Mesodermal cell (in vitro differentiated cells): ENCODE data around the gene ASTN2.

Source experiments
- H3K27ac ChIP-seq: 2 replicates; pipeline ENCODE4 v1.7.0; 2013; ENCODE audit warnings: mild to moderate bottlenecking, low read depth, low read length, moderate library complexity; ENCODE audit not compliant: severe bottlenecking
- H3K36me3 ChIP-seq: 2 replicates; pipeline ENCODE4 v1.7.1; 2013; ENCODE audit warnings: mild to moderate bottlenecking, low read length, moderate library complexity; ENCODE audit not compliant: control insufficient read depth, insufficient read depth
- H3K4me1 ChIP-seq: one replicate; pipeline ENCODE4 v1.7.1; 2013; ENCODE audit warnings: mild to moderate bottlenecking, low read length; ENCODE audit not compliant: insufficient read depth, control insufficient read depth, poor library complexity, severe bottlenecking
- H3K4me3 ChIP-seq: 2 replicates; pipeline ENCODE4 v1.7.0; 2013; ENCODE audit warnings: low read length, control low read depth, mild to moderate bottlenecking; ENCODE audit not compliant: insufficient read depth, poor library complexity, severe bottlenecking; ENCODE audit errors: extremely low read depth
- H3K9me3 ChIP-seq: 2 replicates; pipeline ENCODE4 v1.7.1; 2013; ENCODE audit warnings: mild to moderate bottlenecking, low read length, moderate library complexity; ENCODE audit not compliant: control insufficient read depth
- WGBS, 2 experiments: methylation state at CpG; one replicate each; pipeline ENCODE4 v1.1.5; 2013; ENCODE audit warnings: missing lambda C conversion rate in 2 of 2; ENCODE audit not compliant: insufficient coverage in 2 of 2; 5-methylcytosine and 5-hydroxymethylcytosine counted together

Gene ASTN2

DNA sequence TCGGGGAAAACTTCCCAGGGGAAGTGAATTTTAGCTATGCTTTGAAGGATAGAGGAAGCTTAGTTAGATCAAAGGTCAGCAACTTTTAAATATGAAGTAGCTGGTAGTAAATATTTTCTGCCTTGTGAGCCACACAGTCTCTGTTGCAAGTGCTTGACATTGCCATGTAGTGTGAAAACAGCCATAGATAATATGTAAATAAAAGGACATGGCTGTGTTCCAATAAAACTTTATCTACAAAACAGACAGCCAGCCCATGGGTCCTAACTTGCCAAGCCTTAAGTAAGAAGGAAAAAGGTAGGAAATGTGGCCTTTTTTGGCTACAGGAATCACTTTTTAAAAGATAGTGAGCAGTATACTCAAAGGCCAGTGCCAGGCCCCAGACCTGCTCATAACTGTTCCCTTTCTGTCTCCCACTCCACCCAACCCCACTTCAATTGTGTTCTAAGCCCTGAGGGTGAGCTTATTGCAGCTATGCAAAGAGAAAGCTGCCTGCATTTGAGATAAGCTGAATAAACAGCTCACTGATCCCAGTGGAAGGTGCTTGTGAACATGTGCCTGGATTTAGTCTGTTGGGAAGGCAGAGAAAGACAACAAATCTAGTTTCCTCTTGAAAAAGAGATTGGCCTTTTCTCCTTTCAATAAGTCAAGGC lies 840.7 kb downstream of the ASTN2 start:
- Histone ChIP-seq H3K27ac (peak overlapping the region; percentile 52), H3K36me3 (no peaks in the 10 kb centered on the region), H3K9me3 (no peaks in the 10 kb centered on the region), H3K4me1 (peaks cover 25% of the 10 kb centered on the region), H3K4me3 (no peak overlapping the region)
- WGBS, 2 experiments: 92 to 94% methylated on average over 1 of the region's 1 CpG

DNA sequence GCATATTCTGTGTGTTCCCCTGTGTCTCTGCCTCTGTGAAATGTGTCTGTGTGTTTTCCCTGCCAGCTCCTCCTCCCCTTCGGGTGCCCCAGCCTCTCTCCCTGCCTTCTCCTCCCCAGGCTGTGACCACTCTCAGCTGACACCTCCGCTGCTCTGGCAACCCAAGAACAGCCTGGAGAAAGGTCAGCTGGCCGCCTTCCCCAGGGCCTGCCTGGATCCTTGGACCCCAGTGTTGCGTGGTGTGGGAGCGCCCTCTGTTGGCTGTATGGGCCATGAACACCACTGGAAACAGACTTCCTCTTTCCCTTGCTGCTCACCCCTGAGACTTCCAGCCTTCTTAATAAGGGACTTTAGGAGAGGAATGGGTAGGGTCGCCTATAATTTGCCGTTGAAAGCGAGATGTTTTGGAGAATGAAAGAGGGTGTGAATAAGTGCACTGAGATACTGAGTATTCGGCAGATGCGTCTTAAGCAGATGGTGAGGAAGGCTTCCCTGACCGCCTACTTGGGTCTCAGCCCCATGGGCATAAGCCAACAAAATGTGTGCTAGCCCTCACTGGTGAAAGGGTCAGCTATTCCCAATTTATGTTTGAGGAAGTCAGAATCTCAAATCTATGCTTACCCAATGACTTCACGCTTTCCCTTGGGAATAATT lies 842.6 kb downstream of the ASTN2 start:
- Histone ChIP-seq H3K27ac (no peak overlapping the region), H3K36me3 (no peaks in the 10 kb centered on the region), H3K4me1 (peaks cover 25% of the 10 kb centered on the region), H3K9me3 (no peaks in the 10 kb centered on the region), H3K4me3 (no peak overlapping the region)
- whole genome bisulfite sequencing, 2 experiments: 38 to 57% methylated on average over 6 to 9 of the region's 12 CpGs

DNA sequence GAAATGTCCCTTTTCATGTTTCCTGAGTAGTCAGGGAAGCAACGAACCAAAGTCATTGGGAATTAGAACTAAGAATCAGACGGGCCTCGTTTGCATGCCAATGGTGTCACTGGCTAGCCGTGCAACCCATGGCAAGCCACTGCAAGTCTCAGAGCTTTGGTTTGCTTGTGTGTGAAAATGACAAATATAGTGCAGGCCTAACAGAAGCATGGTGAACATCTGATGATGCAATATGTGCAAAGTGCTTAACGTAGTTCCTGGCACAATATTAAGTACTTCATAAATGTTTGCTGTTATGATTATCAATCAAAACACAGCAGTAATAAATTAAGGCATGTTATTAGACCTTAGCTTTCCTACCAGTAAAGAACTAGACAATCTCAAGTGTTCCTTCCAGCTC lies 845.7 kb downstream of the ASTN2 start:
- H3K9me3 ChIP-seq: no peaks in the 10 kb centered on the region
- H3K4me1 ChIP-seq: peaks cover 18% of the 10 kb centered on the region
- WGBS, 2 experiments: 59 to 62% methylated on average over 4 of the region's 5 CpGs
- no peaks in the 10 kb centered on the region for H3K36me3 ChIP-seq
- no peak overlapping the region for H3K27ac ChIP-seq
- no peak overlapping the region for H3K4me3 ChIP-seq

DNA sequence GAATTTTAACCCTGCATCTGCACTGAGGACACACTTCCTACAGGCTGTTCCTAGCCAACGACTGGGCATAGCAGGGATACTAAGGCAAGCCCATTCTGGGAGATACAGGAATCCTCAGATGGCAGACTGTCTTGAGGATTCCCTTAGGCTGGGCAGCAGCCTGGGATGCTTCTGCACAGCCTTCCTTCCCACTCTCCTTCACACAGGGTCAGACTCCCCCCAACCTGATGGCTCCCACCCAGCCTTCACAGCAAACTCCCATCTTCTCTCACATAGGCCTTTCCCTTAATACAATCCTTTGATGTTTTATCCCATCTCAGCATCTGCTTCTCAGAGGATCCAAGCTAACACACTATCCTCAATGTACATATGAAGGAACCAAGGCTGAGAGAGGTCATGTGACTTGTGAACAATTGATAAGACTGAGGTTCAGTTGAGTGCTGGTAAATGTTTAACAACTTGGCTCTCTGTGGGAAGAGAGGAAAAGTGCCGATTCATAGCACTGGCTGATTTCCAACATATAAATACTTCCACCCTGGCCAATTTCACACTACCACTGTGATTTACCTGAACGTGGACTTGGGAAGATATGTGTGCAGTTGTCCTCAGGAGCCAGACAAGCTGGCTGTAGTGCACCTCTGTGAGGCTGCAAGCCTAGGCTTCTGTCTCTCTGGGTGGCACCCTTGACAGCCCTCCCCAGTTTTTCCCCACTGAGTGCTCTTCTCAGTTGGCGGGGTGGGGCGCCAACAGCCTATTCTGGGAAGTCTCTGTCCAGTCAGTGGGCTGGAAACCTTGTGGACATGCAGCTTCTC lies 848.0 kb downstream of the ASTN2 start:
- H3K9me3 ChIP-seq: no peaks in the 10 kb centered on the region
- 100% methylated on average over 3 of the region's 5 CpGs for WGBS, 2 experiments
- no peak overlapping the region for H3K4me3 ChIP-seq
- peaks cover 6% of the 10 kb centered on the region for H3K4me1 ChIP-seq
- H3K27ac ChIP-seq: no peak overlapping the region
- no peaks in the 10 kb centered on the region for H3K36me3 ChIP-seq

DNA sequence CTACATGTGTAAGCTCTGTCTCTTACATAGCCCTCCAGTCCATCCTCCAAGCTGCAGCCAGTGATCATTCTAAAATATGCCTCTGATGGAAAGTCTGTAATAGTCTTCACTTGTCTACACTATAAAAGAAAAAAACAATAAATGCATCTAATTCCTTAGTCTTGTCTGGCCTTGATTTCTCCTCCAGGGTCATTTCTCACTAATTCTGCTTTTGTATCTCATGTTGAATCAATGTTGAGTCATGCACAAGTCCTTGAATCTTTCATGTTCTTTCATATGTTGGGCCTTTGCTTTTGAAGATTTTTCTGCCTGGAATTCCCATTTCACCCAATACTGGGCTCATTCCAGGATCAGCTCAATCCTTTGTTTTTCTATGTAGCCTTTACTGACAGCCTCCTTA lies 848.9 kb downstream of the ASTN2 start:
- no peaks in the 10 kb centered on the region for H3K36me3 ChIP-seq
- no peaks in the 10 kb centered on the region for H3K4me1 ChIP-seq
- H3K9me3 ChIP-seq: no peaks in the 10 kb centered on the region
- H3K27ac ChIP-seq: no peak overlapping the region
- H3K4me3 ChIP-seq: no peak overlapping the region

DNA sequence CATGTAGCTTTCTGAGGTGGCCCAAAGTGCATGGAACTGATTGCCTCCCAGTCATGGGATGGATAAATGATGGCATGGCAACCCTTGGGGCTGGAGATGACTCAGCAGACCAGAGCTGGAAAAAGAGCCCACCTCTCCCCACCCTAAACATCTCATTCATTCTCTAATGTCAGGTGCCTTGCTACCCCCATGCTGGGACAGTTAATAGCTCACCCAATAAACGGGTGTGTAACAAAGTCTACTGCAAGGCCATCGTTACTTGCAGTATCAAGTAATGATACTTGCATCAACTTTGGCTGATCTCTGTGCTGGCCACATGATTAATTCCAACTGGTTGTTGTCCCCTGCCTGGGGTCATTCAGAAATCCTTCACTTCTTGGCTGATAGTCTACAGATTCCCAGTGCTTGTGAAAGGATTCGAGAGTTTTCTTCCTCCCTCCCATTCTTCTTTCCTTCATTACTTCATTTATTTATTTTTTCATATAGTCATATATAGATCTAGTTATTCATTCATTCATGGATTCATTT lies 850.5 kb downstream of the ASTN2 start:
- no peak overlapping the region for H3K27ac ChIP-seq
- WGBS, 2 experiments: 84 to 91% methylated on average over 2 to 3 of the region's 3 CpGs
- no peak overlapping the region for H3K4me3 ChIP-seq
- no peaks in the 10 kb centered on the region for H3K9me3 ChIP-seq
- no peaks in the 10 kb centered on the region for H3K4me1 ChIP-seq
- no peaks in the 10 kb centered on the region for H3K36me3 ChIP-seq

DNA sequence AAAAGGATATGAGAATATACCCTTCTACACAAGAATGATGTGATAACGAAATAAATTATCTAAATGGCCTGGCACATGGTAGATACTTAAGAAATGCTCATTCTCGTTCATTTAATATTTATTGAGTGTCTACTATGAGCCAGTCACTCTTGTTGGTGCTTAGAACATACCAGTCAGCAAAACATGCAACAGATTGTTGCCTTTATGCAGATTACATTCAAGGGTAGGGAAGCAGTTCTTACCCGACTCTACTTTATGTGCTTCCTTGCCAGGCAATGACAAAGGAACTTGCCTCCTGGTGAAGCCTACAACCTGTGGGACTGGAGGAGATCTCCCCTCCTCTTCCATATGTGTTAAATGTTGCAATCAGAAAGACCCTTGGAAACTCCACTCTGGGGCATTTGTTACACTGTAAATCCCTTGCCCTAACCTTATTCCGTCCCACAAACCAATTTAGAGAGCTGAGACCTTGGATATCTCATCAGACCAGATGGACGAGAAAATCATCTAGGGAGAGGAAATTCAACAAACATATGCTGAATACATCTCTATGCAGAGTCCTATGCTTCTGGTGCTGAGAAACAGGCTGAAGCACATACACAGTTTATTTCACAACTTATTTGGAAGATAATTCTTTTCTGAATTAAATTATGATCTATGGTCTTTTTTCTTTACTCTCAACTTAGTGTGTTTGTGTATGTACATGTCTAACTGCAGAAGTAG lies 855.9 kb downstream of the ASTN2 start:
- Histone ChIP-seq H3K4me3 (no peak overlapping the region), H3K36me3 (no peaks in the 10 kb centered on the region), H3K4me1 (peaks cover 7% of the 10 kb centered on the region), H3K27ac (no peak overlapping the region), H3K9me3 (no peaks in the 10 kb centered on the region)
- 97 to 100% methylated on average over 3 to 5 of the region's 5 CpGs for WGBS, 2 experiments

DNA sequence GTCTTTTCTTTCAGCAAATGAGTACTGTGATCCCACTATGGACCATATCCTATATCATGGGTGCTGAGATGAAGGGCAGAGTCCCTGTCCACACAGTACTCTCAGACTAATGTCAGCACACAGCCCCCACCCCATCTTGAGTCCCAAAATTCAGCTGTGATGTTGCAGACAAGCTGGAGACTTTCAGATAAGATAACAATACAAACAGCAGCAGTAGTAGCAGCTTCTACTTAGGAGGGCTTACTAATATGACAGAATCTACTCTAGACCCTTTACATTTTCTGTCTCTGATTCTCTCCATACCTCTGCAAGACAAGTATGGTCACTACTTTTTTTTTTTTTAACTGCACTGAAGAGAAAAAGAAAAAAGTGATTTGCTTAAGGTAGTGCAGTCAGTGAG lies 856.8 kb downstream of the ASTN2 start:
- Histone ChIP-seq H3K27ac (no peak overlapping the region), H3K36me3 (no peaks in the 10 kb centered on the region), H3K4me3 (no peak overlapping the region), H3K9me3 (no peaks in the 10 kb centered on the region), H3K4me1 (peaks cover 7% of the 10 kb centered on the region)

DNA sequence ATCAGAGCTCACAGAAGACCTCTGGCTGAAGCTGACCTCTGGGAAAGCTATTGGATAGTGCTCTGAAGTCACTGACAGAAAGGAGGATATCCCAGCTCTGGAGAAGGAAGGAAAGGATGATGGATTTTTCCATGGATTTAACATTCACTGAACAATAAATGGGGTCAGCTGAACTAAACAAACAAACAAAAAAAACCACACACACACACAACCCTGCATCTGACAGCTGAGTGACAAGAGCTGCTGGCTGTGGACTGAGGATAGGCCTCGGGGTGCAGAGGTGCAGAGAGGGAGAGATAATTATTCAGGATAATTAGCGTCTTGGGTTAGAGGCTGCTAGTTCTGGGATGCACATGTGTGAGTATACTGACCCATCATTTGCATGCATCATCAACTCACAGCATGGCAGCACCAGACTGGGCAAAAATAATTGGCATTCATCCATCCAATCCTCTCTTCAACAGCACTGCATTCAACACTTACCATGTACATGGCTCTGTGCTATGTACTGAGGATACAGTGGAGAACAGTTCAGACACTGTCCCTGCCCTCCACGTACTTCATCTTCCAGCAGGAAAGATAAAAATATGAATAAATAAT lies 859.2 kb downstream of the ASTN2 start:
- H3K4me1 ChIP-seq: peaks cover 13% of the 10 kb centered on the region
- H3K9me3 ChIP-seq: no peaks in the 10 kb centered on the region
- H3K27ac ChIP-seq: no peak overlapping the region
- no peaks in the 10 kb centered on the region for H3K36me3 ChIP-seq
- no peak overlapping the region for H3K4me3 ChIP-seq
- no CpG with 5 or more reads among the region's 3 CpGs for WGBS, 2 experiments

DNA sequence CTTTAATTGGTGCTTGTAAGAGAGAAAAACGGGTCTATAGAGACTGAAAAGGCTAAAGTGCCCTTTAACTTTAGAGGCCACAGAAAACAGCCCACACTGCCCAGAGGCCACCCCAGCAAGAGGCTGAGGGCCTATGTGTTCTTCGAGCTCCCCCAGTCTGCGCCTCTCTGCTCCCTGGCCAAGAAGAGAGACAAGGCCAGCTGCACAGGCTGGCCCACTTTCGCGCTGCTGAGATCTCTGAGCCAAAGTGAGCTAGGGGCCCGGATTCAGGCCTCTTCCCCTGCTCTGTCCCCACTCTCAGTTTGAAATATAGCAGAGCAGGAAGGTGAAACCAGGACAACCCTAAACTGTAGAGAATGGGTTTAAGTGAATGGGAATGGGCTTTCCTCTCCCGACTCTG lies 859.7 kb downstream of the ASTN2 start:
- H3K9me3 ChIP-seq: no peaks in the 10 kb centered on the region
- 92 to 100% methylated on average over 2 of the region's 7 CpGs for WGBS, 2 experiments
- H3K4me3 ChIP-seq: no peak overlapping the region
- H3K4me1 ChIP-seq: peaks cover 15% of the 10 kb centered on the region
- H3K36me3 ChIP-seq: no peaks in the 10 kb centered on the region
- H3K27ac ChIP-seq: no peak overlapping the region
